K562 (cell line): ENCODE data around the gene TMEM131.

Experiments used
- CHD4 ChIP-seq: fragments of 200-600 bp; sonication (generic); IDR thresholded peaks from 3 replicates; pipeline ENCODE4 v1.6.1; 2012; ENCODE audit warnings: low read depth, mild to moderate bottlenecking, mixed read lengths, low read length, inconsistent platforms; ENCODE audit not compliant: insufficient read depth, insufficient replicate concordance, poor library complexity, severe bottlenecking
- CHD7 ChIP-seq: fragments of 200-600 bp; sonication (generic); IDR thresholded peaks from one replicate; pipeline ENCODE4 v1.6.1; 2012; ENCODE audit warnings: mild to moderate bottlenecking, low read depth, low read length, inconsistent platforms
- DPF2 ChIP-seq: fragments of 450-650 bp; IDR thresholded peaks from 2 replicates; pipeline ENCODE4 v1.6.1; 2016
- HOXB6 ChIP-seq: fragments of 250-450 bp; sonication (Bioruptor Pico); IDR thresholded peaks from 2 replicates; pipeline ENCODE4 v1.5.1; 2022; ENCODE audit warnings: mild to moderate bottlenecking, borderline replicate concordance
- MYNN ChIP-seq, 2 experiments: sonication (generic); formaldehyde crosslinking in 1 of 2; IDR thresholded peaks; 2 replicates each; pipeline versions ENCODE4 v1.5.0 to v1.6.1; 2016 to 2020; ENCODE audit warnings: antibody characterized with exemption in 1 of 2, missing genetic modification reagents in 1 of 2
- SRF ChIP-seq, 2 experiments: fragments of 250-450, 450-650 bp in 1 of 2; sonication (Bioruptor Pico) in 1 of 2; sonication (generic) in 1 of 2; formaldehyde crosslinking; IDR thresholded peaks; 2 replicates each; pipeline versions ENCODE4 v1.5.0 to v1.5.1; 2020 to 2022; ENCODE audit warnings: mild to moderate bottlenecking in 1 of 2, missing genetic modification reagents in 1 of 2
- ZC3H4 ChIP-seq: sonication (generic); formaldehyde crosslinking; IDR thresholded peaks from 2 replicates; pipeline ENCODE4 v1.9.0; 2021; ENCODE audit warnings: missing genetic modification reagents, borderline replicate concordance
- ZFX ChIP-seq: sonication (generic); formaldehyde crosslinking; IDR thresholded peaks from 2 replicates; pipeline ENCODE4 v1.8.0; 2022; ENCODE audit warnings: mild to moderate bottlenecking, missing genetic modification reagents, moderate library complexity
- TF ChIP-seq, protein P1 (sequence below): fragments of 250-450 bp; sonication (Bioruptor Pico); IDR thresholded peaks from 2 replicates; pipeline ENCODE4 v1.8.0; 2021; ENCODE audit warnings: moderate library complexity, mild to moderate bottlenecking, inconsistent platforms
- TF ChIP-seq, protein P2 (sequence below), 3 experiments: IDR thresholded peaks in 2 of 3; conservative IDR thresholded peaks in 1 of 3; 2 replicates each; pipeline ENCODE4 v1.5.1; 2011 to 2012; ENCODE audit warnings: low read length in 3 of 3, mild to moderate bottlenecking in 3 of 3, control low read depth in 2 of 3, improper control_type of control experiment in 1 of 3, inconsistent platforms in 1 of 3, low read depth in 1 of 3, mixed read lengths in 1 of 3, moderate library complexity in 1 of 3; ENCODE audit not compliant: insufficient read depth in 2 of 3

GRCh38 chr2:97928591-97928990, 67.2 kb downstream of the TMEM131 start:
- TF ChIP-seq ZC3H4 (CRISPR knock-in tag): no peak
- TF ChIP-seq CHD7: no peak
- TF ChIP-seq HOXB6 (CRISPR knock-in tag): no peak
- no peak for TF ChIP-seq DPF2
- TF ChIP-seq MYNN (IDR thresholded peaks at IDR 0.05): no peak
- no peak for TF ChIP-seq MYNN (CRISPR knock-in tag; IDR thresholded peaks at IDR 0.05)
- no peak for TF ChIP-seq SRF (CRISPR knock-in tag; IDR thresholded peaks at IDR 0.05)
- TF ChIP-seq, protein P1, sequence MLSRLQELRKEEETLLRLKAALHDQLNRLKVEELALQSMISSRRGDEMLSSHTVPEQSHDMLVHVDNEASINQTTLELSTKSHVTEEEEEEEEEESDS (CRISPR knock-in tag): no peak
- no peak for TF ChIP-seq ZFX
- TF ChIP-seq, protein P2, sequence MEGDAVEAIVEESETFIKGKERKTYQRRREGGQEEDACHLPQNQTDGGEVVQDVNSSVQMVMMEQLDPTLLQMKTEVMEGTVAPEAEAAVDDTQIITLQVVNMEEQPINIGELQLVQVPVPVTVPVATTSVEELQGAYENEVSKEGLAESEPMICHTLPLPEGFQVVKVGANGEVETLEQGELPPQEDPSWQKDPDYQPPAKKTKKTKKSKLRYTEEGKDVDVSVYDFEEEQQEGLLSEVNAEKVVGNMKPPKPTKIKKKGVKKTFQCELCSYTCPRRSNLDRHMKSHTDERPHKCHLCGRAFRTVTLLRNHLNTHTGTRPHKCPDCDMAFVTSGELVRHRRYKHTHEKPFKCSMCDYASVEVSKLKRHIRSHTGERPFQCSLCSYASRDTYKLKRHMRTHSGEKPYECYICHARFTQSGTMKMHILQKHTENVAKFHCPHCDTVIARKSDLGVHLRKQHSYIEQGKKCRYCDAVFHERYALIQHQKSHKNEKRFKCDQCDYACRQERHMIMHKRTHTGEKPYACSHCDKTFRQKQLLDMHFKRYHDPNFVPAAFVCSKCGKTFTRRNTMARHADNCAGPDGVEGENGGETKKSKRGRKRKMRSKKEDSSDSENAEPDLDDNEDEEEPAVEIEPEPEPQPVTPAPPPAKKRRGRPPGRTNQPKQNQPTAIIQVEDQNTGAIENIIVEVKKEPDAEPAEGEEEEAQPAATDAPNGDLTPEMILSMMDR (IDR thresholded peaks at IDR 0.05 in 2 of 3, conservative IDR thresholded peaks at IDR 0.05 in 1 of 3; ENCODE audit: insufficient read depth in 2 of 3, low read depth in 1 of 3, low read length in 3 of 3): no peak
- TF ChIP-seq CHD4: no peak
